Measurements from ENCODE around the gene SLC35A1. TPM values are rescaled to one million over a fixed set of nuclear protein-coding genes. Genes with fewer than 3 reads are reported as not detected.

The SLC35A1 gene
- total and polyA plus RNA-seq, 2 of the 8 experiments (the other 6 are each of a cell fraction or from before 2014, with no cell fraction given): 4.7 to 9.2 TPM

GRCh38 chr6:87494761-87495422 is 22.1 kb downstream of the SLC35A1 start (continued):
- TF ChIP-seq SP1 (IDR thresholded peaks at IDR 0.05; ENCODE audit: low read depth, low read length): no peak
- no peak for TF ChIP-seq CBX8 (IDR thresholded peaks at IDR 0.05; ENCODE audit: borderline replicate concordance, low read depth, low read length)
- no peak for TF ChIP-seq EGR1 (IDR thresholded peaks at IDR 0.05; ENCODE audit: borderline replicate concordance, low read depth, low read length)
- TF ChIP-seq CTBP2 (IDR thresholded peaks at IDR 0.05; ENCODE audit: borderline replicate concordance, insufficient read depth, insufficient read length, low read length): no peak
- no peak for TF ChIP-seq EZH2 (IDR thresholded peaks at IDR 0.05; ENCODE audit: low read depth, low read length, severe bottlenecking)
- no peak for TF ChIP-seq SAP30 (IDR thresholded peaks at IDR 0.05; ENCODE audit: insufficient read depth, insufficient replicate concordance, low read length)

Data from H1 (cell line).